Mesothelial cell of epicardium (in vitro differentiated cells): ENCODE measurements around the gene PMM1. TPM values are rescaled to one million over a fixed set of nuclear protein-coding genes. Genes with fewer than 3 reads are reported as not detected.

Experiments used
- DNase-seq, 2 experiments: peaks; one replicate each; pipeline ENCODE4 v3.0.0; 2021; ENCODE audit warnings: low spot score in 2 of 2; ENCODE audit not compliant: unreplicated experiment in 2 of 2
- H3K27ac Mint-ChIP-seq: 2 replicates; pipeline ENCODE4 v1.8.0; 2021; ENCODE audit warnings: mixed read lengths
- H3K27me3 Mint-ChIP-seq: 2 replicates; pipeline ENCODE4 v1.8.0; 2021; ENCODE audit warnings: low read depth, mixed read lengths
- H3K36me3 Mint-ChIP-seq: 2 replicates; pipeline ENCODE4 v1.8.0; 2021; ENCODE audit warnings: mixed read lengths
- H3K4me1 Mint-ChIP-seq: 2 replicates; pipeline ENCODE4 v1.8.0; 2021; ENCODE audit warnings: mixed read lengths
- H3K4me3 Mint-ChIP-seq: 2 replicates; pipeline ENCODE4 v1.8.0; 2021; ENCODE audit warnings: mild to moderate bottlenecking, moderate library complexity, mixed read lengths
- H3K9me3 Mint-ChIP-seq: 2 replicates; pipeline ENCODE4 v1.8.0; 2021; ENCODE audit warnings: mixed read lengths
- total RNA-seq: library from RNA; stranded (reverse); gene quantifications from 3 replicates; pipeline ENCODE4 v1.2.1, GENCODE V29; 2021
- TF ChIP-seq, protein P1 (sequence below): fragments of 200-600 bp; sonication (generic); IDR thresholded peaks from one replicate; pipeline ENCODE4 v1.5.0; 2021; ENCODE audit warnings: antibody characterized with exemption; ENCODE audit not compliant: unreplicated experiment

The PMM1 gene
- total RNA-seq, 1 donor from 2014 or later: 25.8 TPM

DNA sequence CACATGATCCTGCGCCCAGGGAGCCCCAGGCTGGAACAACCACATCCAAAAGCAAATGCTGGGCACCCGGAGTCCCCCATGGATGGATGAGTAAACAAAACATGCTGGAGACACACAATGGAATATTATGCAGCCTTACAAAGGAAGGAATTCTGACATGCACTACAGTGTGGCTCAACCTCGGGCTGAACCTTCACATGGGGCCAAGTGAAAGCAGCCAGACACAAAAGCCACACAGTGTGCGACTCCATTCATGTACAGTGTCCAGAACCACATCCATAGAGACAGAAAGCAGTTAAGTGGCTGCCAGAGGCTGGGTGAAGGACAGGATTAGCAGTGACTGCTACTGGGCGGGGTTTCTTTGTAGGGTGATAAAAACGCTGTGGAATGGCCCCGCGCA is 55.4 kb downstream of the PMM1 start:
- TF ChIP-seq, protein P1, sequence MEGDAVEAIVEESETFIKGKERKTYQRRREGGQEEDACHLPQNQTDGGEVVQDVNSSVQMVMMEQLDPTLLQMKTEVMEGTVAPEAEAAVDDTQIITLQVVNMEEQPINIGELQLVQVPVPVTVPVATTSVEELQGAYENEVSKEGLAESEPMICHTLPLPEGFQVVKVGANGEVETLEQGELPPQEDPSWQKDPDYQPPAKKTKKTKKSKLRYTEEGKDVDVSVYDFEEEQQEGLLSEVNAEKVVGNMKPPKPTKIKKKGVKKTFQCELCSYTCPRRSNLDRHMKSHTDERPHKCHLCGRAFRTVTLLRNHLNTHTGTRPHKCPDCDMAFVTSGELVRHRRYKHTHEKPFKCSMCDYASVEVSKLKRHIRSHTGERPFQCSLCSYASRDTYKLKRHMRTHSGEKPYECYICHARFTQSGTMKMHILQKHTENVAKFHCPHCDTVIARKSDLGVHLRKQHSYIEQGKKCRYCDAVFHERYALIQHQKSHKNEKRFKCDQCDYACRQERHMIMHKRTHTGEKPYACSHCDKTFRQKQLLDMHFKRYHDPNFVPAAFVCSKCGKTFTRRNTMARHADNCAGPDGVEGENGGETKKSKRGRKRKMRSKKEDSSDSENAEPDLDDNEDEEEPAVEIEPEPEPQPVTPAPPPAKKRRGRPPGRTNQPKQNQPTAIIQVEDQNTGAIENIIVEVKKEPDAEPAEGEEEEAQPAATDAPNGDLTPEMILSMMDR: no peak
- Mint-ChIP-seq H3K36me3 (peaks cover 15% of the 10 kb centered on the region), H3K27ac (no peak overlapping the region), H3K27me3 (no peaks in the 10 kb centered on the region), H3K9me3 (no peaks in the 10 kb centered on the region), H3K4me3 (no peak overlapping the region), H3K4me1 (no peaks in the 10 kb centered on the region)
- DNase-seq: no peak

DNA sequence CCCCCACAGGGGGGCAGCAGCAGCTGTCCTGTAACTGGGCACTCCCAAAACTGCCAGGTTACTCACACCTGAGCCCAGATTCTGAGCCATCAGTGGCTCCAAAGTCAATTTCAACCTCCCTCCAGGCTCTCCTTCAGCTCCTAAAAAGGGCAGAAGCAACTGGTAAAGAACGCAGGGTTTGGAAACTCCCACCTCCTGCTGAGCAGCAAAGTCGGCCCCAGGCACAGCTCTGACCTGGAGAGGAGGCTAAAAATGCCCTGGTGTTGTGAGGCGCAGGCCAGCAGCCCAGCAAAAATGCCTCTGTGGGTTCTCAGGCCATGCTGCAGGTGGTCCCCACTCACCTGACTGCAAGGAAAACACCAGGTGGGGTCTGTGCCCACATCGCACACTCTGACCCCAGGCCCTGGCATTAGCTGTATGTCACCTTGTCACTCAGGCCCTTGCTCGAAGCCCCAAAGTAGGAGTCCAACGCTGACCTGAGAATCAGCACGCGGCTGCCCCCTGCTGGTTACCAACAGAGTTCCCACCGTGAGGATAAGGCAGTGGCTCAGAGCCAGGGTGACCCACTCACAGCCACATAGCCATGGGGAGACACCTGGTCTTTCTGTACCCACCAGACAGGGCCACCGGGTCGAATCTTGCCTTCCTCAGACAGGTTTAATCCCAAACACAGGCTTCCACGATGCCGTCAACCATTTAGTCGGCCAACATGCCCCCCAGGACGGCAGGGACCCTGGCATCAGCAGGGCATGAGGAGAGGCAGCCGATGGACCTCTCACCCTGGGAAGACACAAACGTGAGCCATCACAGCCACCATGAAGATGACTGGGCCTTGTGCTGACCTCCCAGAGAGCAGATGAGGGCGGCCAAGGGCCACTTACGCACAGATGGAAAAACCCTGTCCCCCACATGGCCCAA is 56.5 kb downstream of the PMM1 start:
- peaks cover 21% of the 10 kb centered on the region for H3K36me3 Mint-ChIP-seq

DNA sequence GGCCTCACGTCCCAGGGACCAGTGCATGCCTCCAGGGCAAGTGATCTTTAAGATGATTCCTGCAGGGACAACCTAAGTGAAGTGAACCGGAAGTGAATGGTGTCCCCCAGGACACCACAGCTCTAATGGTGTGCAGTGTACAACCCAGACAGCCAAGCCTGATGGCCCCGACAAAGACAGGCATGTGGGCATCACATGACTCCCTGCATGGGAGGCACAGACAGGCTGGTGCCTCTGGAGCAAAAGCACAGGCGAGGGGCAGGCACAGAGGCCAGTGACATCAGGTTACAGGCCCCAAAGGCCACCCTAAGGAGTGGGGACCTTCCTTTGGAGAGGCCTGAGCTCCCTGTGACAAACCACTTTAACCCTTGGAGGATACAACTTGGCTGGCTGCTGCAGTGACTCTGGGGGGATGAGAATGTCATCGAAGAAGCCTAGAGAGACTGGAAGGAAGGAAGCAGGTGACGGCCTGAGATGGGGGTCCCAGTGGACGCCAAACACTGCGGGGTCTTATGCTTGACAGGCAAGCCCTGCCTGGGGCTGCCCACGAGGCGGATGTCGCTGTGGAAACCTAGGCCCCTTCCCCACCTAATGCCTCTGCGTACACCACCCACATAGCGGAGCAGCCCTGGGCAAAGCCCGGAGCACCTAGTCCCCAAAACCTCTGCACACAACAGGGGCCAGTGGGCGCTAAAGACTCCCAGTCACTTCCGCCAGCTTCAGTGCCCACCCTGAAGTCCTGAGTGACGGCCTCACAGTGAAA is 57.7 kb downstream of the PMM1 start:
- DNase-seq: no peak
- no peaks in the 10 kb centered on the region for H3K27me3 Mint-ChIP-seq
- H3K4me3 Mint-ChIP-seq: no peak overlapping the region
- H3K36me3 Mint-ChIP-seq: peaks cover 21% of the 10 kb centered on the region
- H3K4me1 Mint-ChIP-seq: no peaks in the 10 kb centered on the region
- H3K27ac Mint-ChIP-seq: no peak overlapping the region
- TF ChIP-seq, protein P1: no peak
- H3K9me3 Mint-ChIP-seq: no peaks in the 10 kb centered on the region

More for the DNA sequence above, 56.5 kb downstream of the PMM1 start:
- DNase-seq: peak; percentile 49 to 70
- no peaks in the 10 kb centered on the region for H3K9me3 Mint-ChIP-seq
- no peaks in the 10 kb centered on the region for H3K4me1 Mint-ChIP-seq
- H3K27ac Mint-ChIP-seq: no peak overlapping the region
- no peak overlapping the region for H3K4me3 Mint-ChIP-seq
- no peaks in the 10 kb centered on the region for H3K27me3 Mint-ChIP-seq
- TF ChIP-seq, protein P1: peak; percentile 81

DNA sequence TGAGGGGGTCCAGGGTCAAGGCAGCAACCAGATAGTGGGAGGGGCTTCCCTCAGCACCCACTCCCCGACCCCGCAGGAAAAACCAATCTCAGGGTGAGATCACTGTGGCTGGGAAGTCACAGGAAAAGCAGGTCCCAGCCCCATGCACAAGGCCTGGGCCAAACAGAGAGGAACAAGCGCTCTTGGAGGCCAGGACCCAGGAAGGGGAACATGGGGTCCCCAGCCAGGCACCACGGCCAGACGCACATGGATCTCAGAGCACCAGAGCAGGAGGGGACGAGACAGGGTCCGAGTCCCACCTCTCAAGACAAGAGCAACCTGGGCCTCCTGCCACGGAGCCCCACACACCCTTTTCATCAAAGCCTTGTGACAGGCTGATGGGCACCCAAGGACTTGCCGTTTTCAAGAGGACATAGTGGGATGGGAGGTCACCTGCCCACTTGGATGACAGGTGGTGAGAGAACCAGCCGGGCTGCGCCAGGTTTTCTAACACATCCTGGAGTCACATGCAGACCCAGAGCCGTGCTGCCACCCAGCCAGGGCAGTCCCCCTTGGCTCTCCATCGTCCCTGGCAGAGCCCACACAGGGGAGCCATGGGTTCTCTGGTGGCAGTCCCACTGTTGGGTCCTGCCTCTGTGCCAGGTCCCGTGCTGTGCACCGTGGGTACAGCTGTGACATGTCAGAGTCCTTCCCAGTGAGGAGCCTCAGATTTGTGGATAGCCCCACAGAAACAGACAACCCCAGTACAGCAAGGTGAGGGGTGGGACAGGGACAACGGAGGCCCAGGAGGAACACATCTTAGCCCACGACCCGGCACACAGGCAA is 58.5 kb downstream of the PMM1 start:
- no peaks in the 10 kb centered on the region for H3K4me1 Mint-ChIP-seq
- TF ChIP-seq, protein P1: no peak
- H3K27ac Mint-ChIP-seq: no peak overlapping the region
- no peak overlapping the region for H3K4me3 Mint-ChIP-seq
- H3K27me3 Mint-ChIP-seq: no peaks in the 10 kb centered on the region
- DNase-seq: no peak
- H3K9me3 Mint-ChIP-seq: no peaks in the 10 kb centered on the region
- H3K36me3 Mint-ChIP-seq: peaks cover 24% of the 10 kb centered on the region

DNA sequence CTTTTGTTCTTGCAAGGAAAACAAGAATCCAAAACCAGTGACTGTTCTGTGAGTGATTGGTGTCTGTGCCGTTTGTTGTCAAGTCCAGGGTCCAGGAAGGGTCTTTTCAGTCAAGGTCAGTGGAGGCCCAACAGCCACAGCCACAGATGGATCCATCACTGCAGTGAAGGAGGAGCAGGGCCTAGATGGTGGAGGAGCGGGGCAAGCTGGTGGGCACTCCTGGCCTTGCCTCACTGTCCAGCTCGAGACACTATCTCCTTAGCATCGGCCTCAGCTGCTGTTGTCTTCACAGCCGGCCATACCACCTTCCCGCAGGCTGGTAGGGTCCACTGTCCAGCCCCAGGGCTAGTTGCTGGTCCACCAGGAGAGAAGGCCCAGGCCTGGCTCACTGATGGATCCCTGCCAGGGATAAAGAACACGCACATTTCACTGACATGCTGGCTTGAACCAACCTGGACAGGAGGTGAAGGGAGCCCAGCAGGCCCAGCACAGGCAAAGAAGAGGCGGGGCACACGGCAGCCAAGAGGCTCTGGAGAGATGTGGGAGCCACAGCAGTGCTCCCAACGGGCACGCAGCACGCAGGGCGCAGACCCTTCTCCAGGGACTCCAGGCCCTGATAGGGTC is 60.6 kb downstream of the PMM1 start:
- no peak overlapping the region for H3K4me3 Mint-ChIP-seq
- TF ChIP-seq, protein P1: no peak
- no peak for DNase-seq
- no peaks in the 10 kb centered on the region for H3K27me3 Mint-ChIP-seq
- no peaks in the 10 kb centered on the region for H3K9me3 Mint-ChIP-seq
- H3K36me3 Mint-ChIP-seq: peaks cover 20% of the 10 kb centered on the region
- H3K27ac Mint-ChIP-seq: no peak overlapping the region
- no peaks in the 10 kb centered on the region for H3K4me1 Mint-ChIP-seq
